GM23338 (cell line): ENCODE data around the gene IDUA. TPM values are rescaled to one million over a fixed set of nuclear protein-coding genes. Genes with fewer than 3 reads are reported as not detected.

ENCODE experiments used
- ATAC-seq: fragments of 200-7000 bp; cut with Tn5 transposase; 3 replicates; pipeline ENCODE4 v1.9.1; 2020
- DNase-seq: peaks from one replicate; pipeline ENCODE4 v3.0.0-alpha.2; 2015; ENCODE audit warnings: low spot score
- H2AFZ ChIP-seq: fragments of 200-600 bp; sonication (generic); 2 replicates; pipeline ENCODE4 v1.8.0; 2016; ENCODE audit warnings: antibody characterized with exemption, mild to moderate bottlenecking, moderate library complexity
- H3F3A ChIP-seq: fragments of 200-600 bp; sonication (generic); replicated peaks from 2 replicates; pipeline ENCODE4 v1.8.0; 2017; ENCODE audit warnings: antibody characterized with exemption, mixed run types, low read depth
- H3K27ac ChIP-seq: fragments of 200-600 bp; sonication (generic); 2 replicates; pipeline ENCODE4 v1.6.1; 2016; ENCODE audit warnings: low read depth
- H3K27me3 ChIP-seq: fragments of 200-600 bp; sonication (generic); 2 replicates; pipeline ENCODE4 v1.8.0; 2016; ENCODE audit warnings: mild to moderate bottlenecking, mixed run types, moderate library complexity; ENCODE audit not compliant: insufficient read depth
- H3K36me3 ChIP-seq: fragments of 200-600 bp; sonication (generic); 2 replicates; pipeline ENCODE4 v1.8.0; 2016; ENCODE audit warnings: mild to moderate bottlenecking; ENCODE audit not compliant: insufficient read depth
- H3K4me1 ChIP-seq: fragments of 200-600 bp; sonication (generic); 2 replicates; pipeline ENCODE4 v1.8.0; 2016; ENCODE audit warnings: mild to moderate bottlenecking, moderate library complexity; ENCODE audit not compliant: insufficient read depth
- H3K4me2 ChIP-seq: fragments of 200-600 bp; sonication (generic); 2 replicates; pipeline ENCODE4 v1.7.1; 2017; ENCODE audit warnings: mixed run types
- H3K4me3 ChIP-seq: fragments of 200-600 bp; sonication (generic); 2 replicates; pipeline ENCODE4 v1.6.1; 2016; ENCODE audit warnings: mixed run types
- H3K79me2 ChIP-seq: fragments of 200-600 bp; sonication (generic); replicated peaks from 2 replicates; pipeline ENCODE4 v1.8.0; 2017; ENCODE audit warnings: mild to moderate bottlenecking; ENCODE audit not compliant: insufficient read depth
- H3K9me2 ChIP-seq: fragments of 200-600 bp; sonication (generic); 2 replicates; pipeline ENCODE4 v1.8.0; 2017; ENCODE audit not compliant: insufficient read depth
- H4K20me1 ChIP-seq: fragments of 200-600 bp; sonication (generic); replicated peaks from 2 replicates; pipeline ENCODE4 v1.8.0; 2017; ENCODE audit warnings: mild to moderate bottlenecking; ENCODE audit not compliant: insufficient read depth
- H3K27ac Mint-ChIP-seq: 2 replicates; pipeline ENCODE4 v1.8.0; 2020; ENCODE audit warnings: inconsistent platforms, mild to moderate bottlenecking, moderate library complexity, mixed read lengths
- H3K27me3 Mint-ChIP-seq: 3 replicates; pipeline ENCODE4 v1.8.0; 2022; ENCODE audit warnings: low read depth, mild to moderate bottlenecking, moderate library complexity, mixed read lengths, inconsistent platforms; ENCODE audit not compliant: insufficient read depth, poor library complexity
- H3K36me3 Mint-ChIP-seq: 3 replicates; pipeline ENCODE4 v1.8.0; 2021; ENCODE audit warnings: low read depth, mild to moderate bottlenecking, inconsistent platforms, moderate library complexity, mixed read lengths
- H3K4me1 Mint-ChIP-seq: 3 replicates; pipeline ENCODE4 v1.8.0; 2020; ENCODE audit warnings: mild to moderate bottlenecking, inconsistent platforms, mixed read lengths
- H3K4me3 Mint-ChIP-seq: 3 replicates; pipeline ENCODE4 v1.8.0; 2021; ENCODE audit warnings: moderate library complexity, mild to moderate bottlenecking, inconsistent platforms, mixed read lengths
- H3K9me3 Mint-ChIP-seq: 3 replicates; pipeline ENCODE4 v1.8.0; 2020; ENCODE audit warnings: moderate library complexity, mild to moderate bottlenecking, inconsistent platforms, mixed read lengths
- CREB1 ChIP-seq: fragments of 250-450 bp; sonication (Bioruptor Pico); IDR thresholded peaks from 2 replicates; pipeline ENCODE4 v1.5.0; 2020; ENCODE audit warnings: low read depth, mild to moderate bottlenecking, moderate library complexity
- CTCF ChIP-seq, 2 experiments: fragments of 200-600 bp in 1 of 2; sonication (generic) in 1 of 2; conservative IDR thresholded peaks; 2 replicates each; pipeline versions ENCODE4 v1.5.1 to v1.6.1; 2016 to 2017; ENCODE audit warnings: antibody characterized with exemption in 2 of 2, low read depth in 2 of 2, mild to moderate bottlenecking in 2 of 2, moderate library complexity in 1 of 2
- ETS1 ChIP-seq: IDR thresholded peaks from 2 replicates; pipeline ENCODE4 v1.6.1; 2016; ENCODE audit warnings: antibody characterized with exemption
- EZH2 ChIP-seq: fragments of 200-600 bp; sonication (generic); IDR thresholded peaks from one replicate; pipeline ENCODE4 v1.8.0; 2017; ENCODE audit warnings: antibody characterized with exemption, mild to moderate bottlenecking, low read depth; ENCODE audit not compliant: unreplicated experiment
- EZH2phosphoT487 ChIP-seq: fragments of 200-600 bp; sonication (generic); IDR thresholded peaks from one replicate; pipeline ENCODE4 v1.8.1; 2018; ENCODE audit warnings: antibody characterized with exemption; ENCODE audit not compliant: unreplicated experiment
- JUNB ChIP-seq: IDR thresholded peaks from one replicate; pipeline ENCODE4 v1.6.1; 2016; ENCODE audit warnings: antibody characterized with exemption; ENCODE audit not compliant: unreplicated experiment
- NANOG ChIP-seq: IDR thresholded peaks from 2 replicates; pipeline ENCODE4 v1.6.1; 2016; ENCODE audit warnings: antibody characterized with exemption, borderline replicate concordance
- POLR2AphosphoS5 ChIP-seq: IDR thresholded peaks from 2 replicates; pipeline ENCODE4 v1.6.1; 2016; ENCODE audit warnings: antibody characterized with exemption, low read depth
- STAT1 ChIP-seq: IDR thresholded peaks from one replicate; pipeline ENCODE4 v1.6.1; 2016; ENCODE audit warnings: antibody characterized with exemption; ENCODE audit not compliant: unreplicated experiment
- ZNF114 ChIP-seq: fragments of 250-450 bp; sonication (Bioruptor Pico); IDR thresholded peaks from 2 replicates; pipeline ENCODE4 v1.5.0; 2020; ENCODE audit warnings: mild to moderate bottlenecking, moderate library complexity
- ZNF331 ChIP-seq: fragments of 250-450 bp; sonication (Bioruptor Pico); IDR thresholded peaks from 2 replicates; pipeline ENCODE4 v1.5.0; 2020; ENCODE audit warnings: low read depth, mild to moderate bottlenecking, moderate library complexity
- ZNF462 ChIP-seq: fragments of 250-450 bp; sonication (Bioruptor Pico); IDR thresholded peaks from 2 replicates; pipeline ENCODE4 v1.5.0; 2020; ENCODE audit warnings: mild to moderate bottlenecking, moderate library complexity
- polyA plus RNA-seq: library from polyadenylated mRNA; unstranded; fragments of >200 nt; fragmentation: Nextera tagmentation; extraction: Ambion mirVana; gene quantifications from 2 replicates; pipeline ENCODE4 v1.2.1, GENCODE V29; 2016
- total RNA-seq: library from RNA; depleted of rRNA; stranded (reverse); fragments of >200 nt; shearing (Covaris generic); gene quantifications from 2 replicates; pipeline ENCODE4 v1.2.3, GENCODE V29; 2014

IDUA gene
- total and polyA plus RNA-seq, 2 experiments from 2014 or later: 1.3 to 6.1 TPM

GRCh38 chr4:988726-989721 is 2.2 kb downstream of the IDUA start:
- H3K4me1 Mint-ChIP-seq: peaks cover 2% of the 10 kb centered on the region; the same call in 1 of the 3 replicates
- DNase-seq (no peak), ATAC-seq (no peak)
- Histone ChIP-seq H4K20me1 (no peaks in the 10 kb centered on the region), H3K4me1 (peaks cover 16% of the 10 kb centered on the region), H3K4me3 (no peak overlapping the region), H2AFZ (no peak overlapping the region), H3K27me3 (peaks cover 17% of the 10 kb centered on the region), H3F3A (peaks cover 9% of the 10 kb centered on the region; the same call in 1 of the 2 replicates), H3K79me2 (no peaks in the 10 kb centered on the region), H3K9me2 (no peaks in the 10 kb centered on the region), H3K27ac (no peak overlapping the region), H3K36me3 (no peaks in the 10 kb centered on the region), H3K4me2 (no peak overlapping the region)
- TF ChIP-seq ZNF114 (CRISPR knock-in tag) (no peak), NANOG (no peak), ZNF331 (CRISPR knock-in tag) (no peak), STAT1 (no peak), JUNB (no peak), POLR2AphosphoS5 (no peak), EZH2phosphoT487 (no peak), ZNF462 (CRISPR knock-in tag) (no peak), CTCF (conservative IDR thresholded peaks at IDR 0.05; ENCODE audit: low read depth in 2 of 2) (no peak), ETS1 (no peak), CREB1 (CRISPR knock-in tag) (no peak), EZH2 (no peak)
- no peak overlapping the region for H3K27ac Mint-ChIP-seq
- H3K4me3 Mint-ChIP-seq: no peak overlapping the region
- no peaks in the 10 kb centered on the region for H3K36me3 Mint-ChIP-seq
- peaks cover 23% of the 10 kb centered on the region for H3K27me3 Mint-ChIP-seq
- no peaks in the 10 kb centered on the region for H3K9me3 Mint-ChIP-seq
